K562 (cell line): ENCODE results near the gene ART1. TPM values are rescaled to one million over a fixed set of nuclear protein-coding genes. Genes with fewer than 3 reads are reported as not detected.
A peak's percentile ranks its signal among the peaks of the same experiment; 100 is the strongest.

Experiments used
- ATAC-seq: fragments of 200-7000 bp; cut with Tn5 transposase; 3 replicates; pipeline ENCODE4 v1.9.1; 2020; ENCODE audit warnings: moderate library complexity
- BruUV-seq: library from RNA; stranded (reverse); fragments of 400-500 nt; replicated peaks from 2 replicates; lab custom pipeline; 2021; lab: Mats Ljungman, UMichigan
- CTCF ChIA-PET: fragments of 300-600 bp; formaldehyde crosslinking; extraction: SDS; loops from one replicate; lab custom pipeline; 2021; ENCODE audit warnings: low intra/inter-chr PET ratio; lab: Yijun Ruan, JAX
- POLR2A ChIA-PET: fragments of 300-600, 350-650 bp; sonication (Branson Sonifier 250); formaldehyde crosslinking; extraction: SDS; loops from one replicate; lab custom pipeline; 2021; ENCODE audit warnings: antibody characterized with exemption, inconsistent platforms; lab: Yijun Ruan, JAX
- DNase-seq, 4 experiments: peaks; one replicate each; pipeline versions ENCODE4 v3.0.0 to v3.0.0-alpha.2; 2011 to 2018; ENCODE audit warnings: low spot score in 3 of 4, mixed read lengths in 3 of 4; ENCODE audit errors: extremely low read depth in 1 of 4
- FAIRE-seq: peaks from 2 replicates; lab custom pipeline; 2011; peaks lifted over from hg19 to GRCh38; lab: Jason Lieb, UNC
- H2AFZ ChIP-seq: 2 replicates; pipeline ENCODE4 v1.6.0; 2011; ENCODE audit warnings: low read depth, low read length, control low read depth, inconsistent platforms
- H3K27ac ChIP-seq: fragments of 200-600 bp; 3 replicates; pipeline ENCODE4 v1.8.0; 2011; ENCODE audit warnings: low read depth, mild to moderate bottlenecking, control low read depth, inconsistent platforms, low read length, moderate library complexity, mixed read lengths; ENCODE audit errors: extremely low read depth
- H3K27me3 ChIP-seq, 2 experiments: fragments of 300-600 bp in 1 of 2; 2 replicates in 1 of 2; 3 replicates in 1 of 2; pipeline versions ENCODE4 v1.6.0 to v1.8.0; 2011; ENCODE audit warnings: inconsistent platforms in 2 of 2, low read length in 2 of 2, mild to moderate bottlenecking in 1 of 2, mixed read lengths in 1 of 2, moderate library complexity in 1 of 2; ENCODE audit not compliant: control insufficient read depth in 2 of 2, insufficient read depth in 2 of 2
- H3K36me3 ChIP-seq: fragments of 300-600 bp; 3 replicates; pipeline ENCODE4 v1.8.0; 2011; ENCODE audit warnings: mild to moderate bottlenecking, low read length, inconsistent platforms; ENCODE audit not compliant: control insufficient read depth, insufficient read depth
- H3K4me1 ChIP-seq, 2 experiments: fragments of 200-600 bp in 1 of 2; replicated peaks in 1 of 2; 2 replicates in 1 of 2; 3 replicates in 1 of 2; pipeline versions ENCODE4 v1.5.1 to v1.8.0; 2011; ENCODE audit warnings: inconsistent platforms in 2 of 2, low read length in 2 of 2, mild to moderate bottlenecking in 1 of 2, mixed read lengths in 1 of 2, moderate library complexity in 1 of 2; ENCODE audit not compliant: control insufficient read depth in 2 of 2, insufficient read depth in 2 of 2
- H3K4me2 ChIP-seq: 2 replicates; pipeline ENCODE4 v1.6.1; 2011; ENCODE audit warnings: low read length, control low read depth, inconsistent platforms, mixed read lengths; ENCODE audit not compliant: insufficient read depth
- H3K4me3 ChIP-seq: fragments of 200-600 bp; sonication (generic), shearing (Covaris generic); 2 replicates; pipeline ENCODE4 v1.5.1; 2016; ENCODE audit warnings: control low read depth, inconsistent platforms
- H3K79me2 ChIP-seq: fragments of 200-600 bp; 3 replicates; pipeline ENCODE4 v1.8.0; 2011; ENCODE audit warnings: low read length, inconsistent platforms; ENCODE audit not compliant: control insufficient read depth, insufficient read depth
- H3K9ac ChIP-seq, 2 experiments: 2 replicates each; pipeline versions ENCODE4 v1.6.0 to v1.6.1; 2011; ENCODE audit warnings: low read depth in 2 of 2, low read length in 2 of 2, control low read depth in 1 of 2, inconsistent platforms in 1 of 2, mild to moderate bottlenecking in 1 of 2, mixed read lengths in 1 of 2; ENCODE audit not compliant: insufficient read depth in 1 of 2
- H3K9me1 ChIP-seq: one replicate; pipeline ENCODE4 v1.6.0; 2011; ENCODE audit warnings: inconsistent platforms, mild to moderate bottlenecking, low read length, moderate library complexity; ENCODE audit not compliant: control insufficient read depth, insufficient read depth
- H3K9me3 ChIP-seq: replicated peaks from 2 replicates; pipeline ENCODE4 v1.5.1; 2011; ENCODE audit warnings: low read depth, low read length, inconsistent platforms; ENCODE audit not compliant: control insufficient read depth, insufficient read depth
- H4K20me1 ChIP-seq: replicated peaks from 2 replicates; pipeline ENCODE4 v1.6.1; 2011; ENCODE audit warnings: low read length, inconsistent platforms, mixed read lengths; ENCODE audit not compliant: control insufficient read depth, insufficient read depth
- AFF4 ChIP-seq: sonication (generic); formaldehyde crosslinking; IDR thresholded peaks from 2 replicates; pipeline ENCODE4 v1.8.0; 2023; ENCODE audit warnings: mild to moderate bottlenecking, missing genetic modification reagents
- ARID2 ChIP-seq: fragments of 450-650 bp; IDR thresholded peaks from 2 replicates; pipeline ENCODE4 v1.6.1; 2017; ENCODE audit warnings: antibody characterized with exemption, mild to moderate bottlenecking
- ATF1 ChIP-seq, 2 experiments: fragments of 450-650 bp in 1 of 2; IDR thresholded peaks; 2 replicates each; pipeline ENCODE4 v1.6.1; 2016; ENCODE audit warnings: missing compliant biosample characterization in 1 of 2, missing genetic modification characterization in 1 of 2
- E2F4 ChIP-seq: sonication (generic); formaldehyde crosslinking; IDR thresholded peaks from 2 replicates; pipeline ENCODE4 v1.8.0; 2022; ENCODE audit warnings: mild to moderate bottlenecking, low read depth, missing genetic modification reagents
- HMBOX1 ChIP-seq: sonication (generic); IDR thresholded peaks from 2 replicates; pipeline ENCODE4 v1.6.1; 2016
- KLF10 ChIP-seq: fragments of 250-450 bp; sonication (Bioruptor Pico); IDR thresholded peaks from 2 replicates; pipeline ENCODE4 v1.6.1; 2021; ENCODE audit warnings: matching md5 sums
- NFE2L1 ChIP-seq: fragments of 450-650 bp; IDR thresholded peaks from 2 replicates; pipeline ENCODE4 v1.6.1; 2016; ENCODE audit warnings: missing genetic modification characterization, low read depth, mild to moderate bottlenecking, missing compliant biosample characterization, moderate library complexity, borderline replicate concordance
- PHF21A ChIP-seq: fragments of 450-650 bp; IDR thresholded peaks from 2 replicates; pipeline ENCODE4 v1.6.1; 2017; ENCODE audit warnings: low read depth, borderline replicate concordance
- SMARCB1 ChIP-seq: IDR thresholded peaks from 2 replicates; pipeline ENCODE4 v1.6.1; 2011; ENCODE audit warnings: improper control_type of control experiment, low read depth; ENCODE audit not compliant: insufficient read length
- SP1 ChIP-seq: sonication (generic); formaldehyde crosslinking; IDR thresholded peaks from 2 replicates; pipeline ENCODE4 v1.8.1; 2022; ENCODE audit warnings: mild to moderate bottlenecking, missing genetic modification reagents
- USF2 ChIP-seq: sonication (generic); formaldehyde crosslinking; IDR thresholded peaks from 2 replicates; pipeline ENCODE4 v1.5.0; 2020; ENCODE audit warnings: missing genetic modification reagents
- XRCC4 ChIP-seq: IDR thresholded peaks from one replicate; pipeline ENCODE4 v1.6.1; 2011; ENCODE audit not compliant: insufficient read depth, insufficient read length; ENCODE audit errors: extremely low read depth
- ZNF696 ChIP-seq: fragments of 250-450 bp; sonication (Bioruptor Pico); conservative IDR thresholded peaks from 2 replicates; pipeline ENCODE4 v1.4.0; 2020; ENCODE audit warnings: mild to moderate bottlenecking, moderate library complexity
- WGBS: fragments of 100-300 bp; shearing (Covaris generic); methylation state at CpG from one replicate; pipeline ENCODE4 v1.1.6; 2016; ENCODE audit warnings: low coverage, mixed read lengths; ENCODE audit not compliant: insufficient coverage; ENCODE audit errors: missing lambda C conversion rate; 5-methylcytosine and 5-hydroxymethylcytosine counted together
- in situ Hi-C: fragments of 300-500 bp; cut with MboI; formaldehyde crosslinking; loops from 4 replicates; pipeline ENCODE4 v1.15.0; 2018; ENCODE audit warnings: inconsistent platforms, mixed read lengths
- intact Hi-C: fragments of 100-400 bp; cut with micrococcal nuclease; formaldehyde crosslinking; loops from 2 replicates; pipeline ENCODE4 v1.14.2; 2022
- polyA plus RNA-seq, 8 experiments: library from polyadenylated mRNA; depleted of rRNA in 4 of 8; stranded (reverse) in 5 of 8; unstranded in 3 of 8; fragments of >200 nt; fragmentation: Nextera tagmentation in 2 of 8; fragmentation: Illumina TruSeq in 1 of 8; extraction: Ambion mirVana in 2 of 8; extraction: Trizol in 1 of 8; gene quantifications; 2 replicates each; pipeline versions ENCODE4 v1.2.1 to v1.2.3, GENCODE V29; 2011 to 2014; ENCODE audit warnings: inconsistent platforms in 1 of 8, missing spikeins in 1 of 8
- total RNA-seq, 7 experiments: library from RNA; depleted of rRNA in 6 of 7; stranded (reverse); fragments of >200 nt in 6 of 7; fragmentation: Illumina TruSeq in 2 of 7; extraction: Trizol in 2 of 7; gene quantifications; 2 replicates each; pipeline versions ENCODE4 v1.2.1 to v1.2.3, GENCODE V29; 2011 to 2021; ENCODE audit warnings: low replicate concordance in 1 of 7

Gene ART1
- total and polyA plus RNA-seq, 9 of the 15 experiments (the other 6 are each of a cell fraction or from before 2014, with no cell fraction given), result not detected

- TF ChIP-seq PHF21A, result no peak
These were observed 12.8 kb upstream of the ART1 start (continued) for GRCh38 chr11:3632070-3632660.

- WGBS, result 24% methylated on average over 15 of the region's 15 CpGs
- H3K4me2 ChIP-seq, result no peak overlapping the region
- FAIRE-seq, result no peak
- no peak overlapping the region for H3K4me3 ChIP-seq
- in situ Hi-C loops (no loop called here), intact Hi-C loops (no loop called here)
- H3K36me3 ChIP-seq, result no peaks in the 10 kb centered on the region
- no peaks in the 10 kb centered on the region for H3K9me1 ChIP-seq
- ATAC-seq, result no peak
- BruUV-seq, result no TSS peak
- no peak for DNase-seq
- H2AFZ ChIP-seq, result 0 out of 2 replicates have a peak overlapping the region, but pooled peaks have one; percentile 36
- no peaks in the 10 kb centered on the region for H3K4me1 ChIP-seq
- no peak overlapping the region for H3K9ac ChIP-seq
- no peaks in the 10 kb centered on the region for H3K79me2 ChIP-seq
- H3K9me3 ChIP-seq, result no peaks in the 10 kb centered on the region
- peaks cover 27 to 63% of the 10 kb centered on the region in 2 experiments for H3K27me3 ChIP-seq
- ChIA-PET POLR2A (no interaction called here), CTCF (no interaction called here)
- H3K27ac ChIP-seq, result no peak overlapping the region
- H4K20me1 ChIP-seq, result no peaks in the 10 kb centered on the region; the same call in 1 of the 2 replicates
- TF ChIP-seq KLF10 (CRISPR knock-in tag) (no peak), AFF4 (CRISPR knock-in tag) (no peak), ZNF696 (no peak), ARID2 (no peak), E2F4 (CRISPR knock-in tag) (no peak), SP1 (no peak), HMBOX1 (no peak), XRCC4 (no peak), ATF1 (CRISPR knock-in tag; IDR thresholded peaks at IDR 0.05) (no peak), ATF1 (tag; IDR thresholded peaks at IDR 0.05) (no peak), SMARCB1 (no peak), NFE2L1 (tag) (no peak), USF2 (CRISPR knock-in tag) (no peak)
These were observed 9.1 kb upstream of the ART1 start for GRCh38 chr11:3635641-3636375.
